A549 (cell line): Measurements from ENCODE around the gene LTV1. TPM values are rescaled to one million over a fixed set of nuclear protein-coding genes. Genes with fewer than 3 reads are reported as not detected.

Experiments
- ATAC-seq, 2 experiments: fragments of 200-7000 bp in 1 of 2; fragments of >200 bp in 1 of 2; cut with Nextera tagmentation in 1 of 2; cut with Tn5 transposase in 1 of 2; 3 replicates each; pipeline versions ENCODE4 v1.8.0 to v1.9.1; 2018 to 2020; ENCODE audit warnings: mild to moderate bottlenecking in 1 of 2, moderate library complexity in 1 of 2
- CTCF ChIA-PET: fragments of 300-600 bp; sonication (Branson Sonifier 250); formaldehyde crosslinking; extraction: SDS; loops from one replicate; lab custom pipeline; 2021; ENCODE audit warnings: antibody characterized with exemption, inconsistent platforms; lab: Yijun Ruan, JAX
- POLR2A ChIA-PET: fragments of 350-600 bp; formaldehyde crosslinking; extraction: SDS; loops from one replicate; lab custom pipeline; 2021; ENCODE audit warnings: antibody characterized with exemption, inconsistent platforms; lab: Yijun Ruan, JAX
- DNase-seq, 2 experiments: peaks; one replicate each; pipeline versions ENCODE4 v3.0.0 to v3.0.0-alpha.2; 2011 to 2016; ENCODE audit warnings: low read depth in 1 of 2, low spot score in 1 of 2
- FAIRE-seq: peaks from 2 replicates; lab custom pipeline; 2011; peaks lifted over from hg19 to GRCh38; lab: Jason Lieb, UNC
- H3K27ac ChIP-seq, 2 experiments: fragments of >200 bp; sonication (Bioruptor Twin); formaldehyde crosslinking; 3 replicates each; pipeline ENCODE4 v1.5.1; 2016 to 2017
- H3K4me1 ChIP-seq: fragments of >200 bp; sonication (Bioruptor Twin); formaldehyde crosslinking; 3 replicates; pipeline ENCODE4 v1.6.1; 2016
- H3K4me2 ChIP-seq: fragments of >200 bp; sonication (Bioruptor Twin); formaldehyde crosslinking; 3 replicates; pipeline ENCODE4 v1.6.1; 2016
- H3K4me3 ChIP-seq: fragments of >200 bp; sonication (Bioruptor Twin); formaldehyde crosslinking; 3 replicates; pipeline ENCODE4 v1.5.1; 2016
- H3K9me3 ChIP-seq: fragments of >200 bp; sonication (Bioruptor Twin); formaldehyde crosslinking; 3 replicates; pipeline ENCODE4 v1.6.1; 2016
- GATA3 ChIP-seq: IDR thresholded peaks from 2 replicates; pipeline ENCODE4 v1.6.1; 2012; ENCODE audit warnings: borderline replicate concordance
- MYC ChIP-seq: IDR thresholded peaks from 2 replicates; pipeline ENCODE4 v1.6.1; 2012; ENCODE audit warnings: mild to moderate bottlenecking, inconsistent platforms, low read length, improper control_type of control experiment, borderline replicate concordance
- ZSCAN20 ChIP-seq: fragments of 250-450 bp; sonication (Bioruptor Pico); IDR thresholded peaks from 2 replicates; pipeline ENCODE4 v1.8.0; 2022; ENCODE audit warnings: mild to moderate bottlenecking, moderate library complexity
- WGBS: methylation state at CpG from one replicate; pipeline ENCODE4 v1.1.6; 2017; ENCODE audit errors: missing lambda C conversion rate; 5-methylcytosine and 5-hydroxymethylcytosine counted together
- polyA plus RNA-seq, 4 experiments: library from polyadenylated mRNA; depleted of rRNA in 3 of 4; stranded (reverse); fragments of >200 nt; fragmentation: RNase III in 1 of 4; extraction: RNeasy Plus Mini Kit Qiagen cat#74134 plus additional on column Dnase treatment in 1 of 4; gene quantifications; 2 replicates in 3 of 4; 3 replicates in 1 of 4; pipeline ENCODE4 v1.2.3, GENCODE V29; 2011 to 2017
- small RNA-seq, 6 experiments: library from RNA; depleted of rRNA; stranded (forward); fragments of <200 nt; gene quantifications; one replicate each; pipeline ENCODE3, GENCODE V24; 2012

Gene LTV1
- polyA plus RNA-seq, 2 of the 4 experiments (the other 2 are of a cell fraction): 50.7 to 52.4 TPM

GRCh38 chr6:143912671-143913070, 69.5 kb downstream of the LTV1 start:
- POLR2A ChIA-PET: no interaction called here
- FAIRE-seq (no peak), DNase-seq (no peak), ATAC-seq (no peak)
- TF ChIP-seq ZSCAN20 (CRISPR knock-in tag) (no peak), MYC (no peak), GATA3 (no peak)
- no CpG with 5 or more reads among the region's 1 CpG for WGBS
- H3K27ac ChIP-seq: no peak overlapping the region
- H3K9me3 ChIP-seq: no peaks in the 10 kb centered on the region
- H3K4me3 ChIP-seq: no peak overlapping the region
- no peaks in the 10 kb centered on the region for H3K4me1 ChIP-seq
- CTCF ChIA-PET: no interaction called here
- H3K4me2 ChIP-seq: no peak overlapping the region

Small RNAs within 50 kb of the gene (small RNA-seq; reads per million reads assigned to genes)
- 0 to 0.04 (median 0) reads per million in 6 experiments for gene ZC2HC1B

Other genes starting within 250 kb of the LTV1 start
- 7.5 and 10.4 TPM in 2 replicates for gene PHACTR2, start 165.4 kb upstream of the LTV1 start, polyA plus RNA-seq (2011; rRNA removed)
- gene PHACTR2, start 165.4 kb upstream of the LTV1 start, polyA plus RNA-seq (2017; fragmentation: RNase III; extraction: RNeasy Plus Mini Kit Qiagen cat#74134 plus additional on column Dnase treatment): 2.5 to 3.3 TPM (median 2.9 TPM) in 3 replicates
- gene ZC2HC1B, start 21.1 kb downstream of the LTV1 start, polyA plus RNA-seq (2011; rRNA removed): not detected in 2 replicates
- gene ZC2HC1B, start 21.1 kb downstream of the LTV1 start, polyA plus RNA-seq (2017; fragmentation: RNase III; extraction: RNeasy Plus Mini Kit Qiagen cat#74134 plus additional on column Dnase treatment): not detected in 3 replicates
- gene PLAGL1, start 164.9 kb downstream of the LTV1 start, polyA plus RNA-seq (2011; rRNA removed): 8.2 and 10.3 TPM in 2 replicates
- gene PLAGL1, start 164.9 kb downstream of the LTV1 start, polyA plus RNA-seq (2017; fragmentation: RNase III; extraction: RNeasy Plus Mini Kit Qiagen cat#74134 plus additional on column Dnase treatment): 4.7 to 6.6 TPM (median 5.0 TPM) in 3 replicates